Stomach (tissue), 4 donors: Measurements from ENCODE around the gene MICAL2.

Experiments
- CTCF ChIP-seq, 7 experiments: fragments of 450-650 bp in 4 of 7; fragments of 200-600 bp in 3 of 7; sonication (generic) in 3 of 7; IDR thresholded peaks; one replicate each; pipeline ENCODE4 v1.5.1; 2016 to 2019; ENCODE audit warnings: antibody characterized with exemption in 7 of 7, control low read depth in 2 of 7, mild to moderate bottlenecking in 1 of 7
- POLR2A ChIP-seq, 4 donors: fragments of 450-650 bp; IDR thresholded peaks; one replicate each; pipeline ENCODE4 v1.6.1; 2016; ENCODE audit warnings: antibody characterized with exemption in 4 of 4, control low read depth in 2 of 4, mild to moderate bottlenecking in 1 of 4, moderate library complexity in 1 of 4

- TF ChIP-seq CTCF (IDR thresholded peaks at IDR 0.05): no peak
- no peak for TF ChIP-seq POLR2A (IDR thresholded peaks at IDR 0.05)
Observed at GRCh38 chr11:12084256-12084655, 26.1 kb upstream of the MICAL2 start.
